ENCODE measurements around the gene ATG4C. TPM values are rescaled to one million over a fixed set of nuclear protein-coding genes. Genes with fewer than 3 reads are reported as not detected.
"Not testable (repeated sequence)": the region's sequence is repeated elsewhere in the genome, so short reads cannot be mapped to it uniquely, and the experiment has no call there.

The ATG4C gene
- total and polyA plus RNA-seq, 2 donors (not counting 3 experiments of a cell fraction or from before 2014, with no cell fraction given), result 2.8 to 11.8 TPM

- FAIRE-seq; H3K4me2 ChIP-seq (ENCODE audit: insufficient read depth, low read length); H3K9ac ChIP-seq (replicated peaks; ENCODE audit: extremely low read depth, insufficient read depth, low read length); CTCF ChIA-PET; BruUV-seq (replicated peaks); DNase-seq (ENCODE audit: low read depth, low spot score); dilution Hi-C loops (cut with MboI; ENCODE audit: extremely low pct_ligation_motif_present, low sequenced_read_pairs); POLR2A ChIA-PET; H3K9me1 ChIP-seq (replicated peaks; ENCODE audit: control insufficient read depth, extremely low read depth, insufficient read depth, low read length); H3K9me3 ChIP-seq (replicated peaks; ENCODE audit: control insufficient read depth, insufficient read depth, low read length); H4K20me1 ChIP-seq (replicated peaks; ENCODE audit: control insufficient read depth, extremely low read depth, insufficient read depth, low read length); H3K27me3 ChIP-seq (ENCODE audit: control insufficient read depth in 2 of 2, insufficient read depth in 2 of 2, low read length in 2 of 2); H3K4me3 ChIP-seq (replicated peaks in 1 of 3; ENCODE audit: insufficient read depth in 1 of 3, low read depth in 1 of 3, low read length in 3 of 3); H3K4me1 ChIP-seq (ENCODE audit: control insufficient read depth, extremely low read depth, insufficient read depth, low read length); H3K27ac ChIP-seq (ENCODE audit: insufficient read depth, low read depth, low read length); H3K36me3 ChIP-seq (ENCODE audit: control insufficient read depth in 2 of 2, extremely low read depth in 1 of 2, insufficient read depth in 2 of 2, low read length in 2 of 2); H2AFZ ChIP-seq (ENCODE audit: low read depth, low read length); H3K79me2 ChIP-seq (ENCODE audit: control insufficient read depth, insufficient read depth, low read length); intact Hi-C loops (cut with micrococcal nuclease): not testable (repeated sequence)
Measured at GRCh38 chr1:62756255-62756884, 27.6 kb upstream of the ATG4C start.

GRCh38 chr1:62759232-62759875 lies 24.6 kb upstream of the ATG4C start:
- dilution Hi-C loops (cut with MboI; ENCODE audit: extremely low pct_ligation_motif_present, low sequenced_read_pairs); H3K79me2 ChIP-seq (ENCODE audit: control insufficient read depth, insufficient read depth, low read length); H4K20me1 ChIP-seq (replicated peaks; ENCODE audit: control insufficient read depth, extremely low read depth, insufficient read depth, low read length); FAIRE-seq; H3K27me3 ChIP-seq (ENCODE audit: control insufficient read depth in 2 of 2, insufficient read depth in 2 of 2, low read length in 2 of 2); intact Hi-C loops (cut with micrococcal nuclease); H3K4me1 ChIP-seq (ENCODE audit: control insufficient read depth, extremely low read depth, insufficient read depth, low read length); BruUV-seq (replicated peaks); H3K4me3 ChIP-seq (replicated peaks in 1 of 3; ENCODE audit: insufficient read depth in 1 of 3, low read depth in 1 of 3, low read length in 3 of 3); POLR2A ChIA-PET; H2AFZ ChIP-seq (ENCODE audit: low read depth, low read length); H3K9me1 ChIP-seq (replicated peaks; ENCODE audit: control insufficient read depth, extremely low read depth, insufficient read depth, low read length); H3K27ac ChIP-seq (ENCODE audit: insufficient read depth, low read depth, low read length); H3K36me3 ChIP-seq (ENCODE audit: control insufficient read depth in 2 of 2, extremely low read depth in 1 of 2, insufficient read depth in 2 of 2, low read length in 2 of 2); DNase-seq (ENCODE audit: low read depth, low spot score); H3K9me3 ChIP-seq (replicated peaks; ENCODE audit: control insufficient read depth, insufficient read depth, low read length); H3K9ac ChIP-seq (replicated peaks; ENCODE audit: extremely low read depth, insufficient read depth, low read length); H3K4me2 ChIP-seq (ENCODE audit: insufficient read depth, low read length); CTCF ChIA-PET: not testable (repeated sequence)

GRCh38 chr1:62760021-62760782 lies 23.7 kb upstream of the ATG4C start:
- H3K9ac ChIP-seq (replicated peaks; ENCODE audit: extremely low read depth, insufficient read depth, low read length); intact Hi-C loops (cut with micrococcal nuclease); dilution Hi-C loops (cut with MboI; ENCODE audit: extremely low pct_ligation_motif_present, low sequenced_read_pairs); H4K20me1 ChIP-seq (replicated peaks; ENCODE audit: control insufficient read depth, extremely low read depth, insufficient read depth, low read length); H3K36me3 ChIP-seq (ENCODE audit: control insufficient read depth in 2 of 2, extremely low read depth in 1 of 2, insufficient read depth in 2 of 2, low read length in 2 of 2); CTCF ChIA-PET; H3K4me1 ChIP-seq (ENCODE audit: control insufficient read depth, extremely low read depth, insufficient read depth, low read length); BruUV-seq (replicated peaks); H3K27ac ChIP-seq (ENCODE audit: insufficient read depth, low read depth, low read length); H3K79me2 ChIP-seq (ENCODE audit: control insufficient read depth, insufficient read depth, low read length); H3K9me3 ChIP-seq (replicated peaks; ENCODE audit: control insufficient read depth, insufficient read depth, low read length); H3K27me3 ChIP-seq (ENCODE audit: control insufficient read depth in 2 of 2, insufficient read depth in 2 of 2, low read length in 2 of 2); H2AFZ ChIP-seq (ENCODE audit: low read depth, low read length); H3K4me2 ChIP-seq (ENCODE audit: insufficient read depth, low read length); H3K4me3 ChIP-seq (replicated peaks in 1 of 3; ENCODE audit: insufficient read depth in 1 of 3, low read depth in 1 of 3, low read length in 3 of 3); DNase-seq (ENCODE audit: low read depth, low spot score); H3K9me1 ChIP-seq (replicated peaks; ENCODE audit: control insufficient read depth, extremely low read depth, insufficient read depth, low read length); FAIRE-seq; POLR2A ChIA-PET: not testable (repeated sequence)

GRCh38 chr1:62761223-62761870 lies 22.6 kb upstream of the ATG4C start:
- H3K9ac ChIP-seq (replicated peaks; ENCODE audit: extremely low read depth, insufficient read depth, low read length); dilution Hi-C loops (cut with MboI; ENCODE audit: extremely low pct_ligation_motif_present, low sequenced_read_pairs); FAIRE-seq; H3K27ac ChIP-seq (ENCODE audit: insufficient read depth, low read depth, low read length); H3K4me3 ChIP-seq (replicated peaks in 1 of 3; ENCODE audit: insufficient read depth in 1 of 3, low read depth in 1 of 3, low read length in 3 of 3); H3K9me3 ChIP-seq (replicated peaks; ENCODE audit: control insufficient read depth, insufficient read depth, low read length); H3K79me2 ChIP-seq (ENCODE audit: control insufficient read depth, insufficient read depth, low read length); BruUV-seq (replicated peaks); H4K20me1 ChIP-seq (replicated peaks; ENCODE audit: control insufficient read depth, extremely low read depth, insufficient read depth, low read length); POLR2A ChIA-PET; DNase-seq (ENCODE audit: low read depth, low spot score); H3K9me1 ChIP-seq (replicated peaks; ENCODE audit: control insufficient read depth, extremely low read depth, insufficient read depth, low read length); H3K36me3 ChIP-seq (ENCODE audit: control insufficient read depth in 2 of 2, extremely low read depth in 1 of 2, insufficient read depth in 2 of 2, low read length in 2 of 2); H3K27me3 ChIP-seq (ENCODE audit: control insufficient read depth in 2 of 2, insufficient read depth in 2 of 2, low read length in 2 of 2); H2AFZ ChIP-seq (ENCODE audit: low read depth, low read length); H3K4me1 ChIP-seq (ENCODE audit: control insufficient read depth, extremely low read depth, insufficient read depth, low read length); H3K4me2 ChIP-seq (ENCODE audit: insufficient read depth, low read length); intact Hi-C loops (cut with micrococcal nuclease): not testable (repeated sequence)
- CTCF ChIA-PET, result interaction anchor here (1.3 kb wide), 1 partner anchor 586 kb away, joined by 3 read pairs; no protein-coding TSS in a partner anchor
